Medulla oblongata (tissue), 1 donor: ENCODE data around the gene IFNL3.

Experiments
- DNase-seq: peaks from one replicate; pipeline ENCODE4 v3.0.0-alpha.2; 2015; ENCODE audit errors: extremely low spot score

Gene IFNL3

DNA sequence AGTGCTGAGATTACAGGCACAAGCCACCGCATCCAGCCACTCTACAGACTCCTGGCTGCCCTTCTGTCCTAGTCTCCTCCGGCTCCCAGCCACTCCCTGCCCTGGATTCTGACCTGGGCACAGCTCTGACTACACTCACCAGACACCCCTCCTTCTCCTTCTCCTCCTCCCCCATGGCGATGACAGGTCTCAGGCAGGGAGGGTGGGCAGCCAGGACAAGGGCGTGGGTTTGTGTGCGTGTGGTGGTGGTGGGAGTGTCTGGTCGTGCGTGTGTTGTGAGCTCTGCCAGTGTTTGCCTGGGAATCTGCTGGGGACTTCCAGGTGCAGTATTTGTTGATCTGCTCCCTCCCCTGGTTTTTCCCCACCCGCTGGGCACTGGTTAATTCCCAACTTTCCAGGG, 51.0 kb downstream of the IFNL3 start:
- no peak for DNase-seq
